Ishikawa (cell line): Measurements from ENCODE around the gene HACD1.

Experiments used
- CREB1 ChIP-seq: IDR thresholded peaks from 2 replicates; pipeline ENCODE4 v1.6.1; 2012; ENCODE audit warnings: low read depth
- REST ChIP-seq: IDR thresholded peaks from 2 replicates; pipeline ENCODE4 v1.6.1; 2012; ENCODE audit warnings: low read depth, mild to moderate bottlenecking
- USF1 ChIP-seq: IDR thresholded peaks from 2 replicates; pipeline ENCODE4 v1.6.1; 2012
- YY1 ChIP-seq: IDR thresholded peaks from 2 replicates; pipeline ENCODE4 v1.6.1; 2012; ENCODE audit warnings: low read depth

DNA sequence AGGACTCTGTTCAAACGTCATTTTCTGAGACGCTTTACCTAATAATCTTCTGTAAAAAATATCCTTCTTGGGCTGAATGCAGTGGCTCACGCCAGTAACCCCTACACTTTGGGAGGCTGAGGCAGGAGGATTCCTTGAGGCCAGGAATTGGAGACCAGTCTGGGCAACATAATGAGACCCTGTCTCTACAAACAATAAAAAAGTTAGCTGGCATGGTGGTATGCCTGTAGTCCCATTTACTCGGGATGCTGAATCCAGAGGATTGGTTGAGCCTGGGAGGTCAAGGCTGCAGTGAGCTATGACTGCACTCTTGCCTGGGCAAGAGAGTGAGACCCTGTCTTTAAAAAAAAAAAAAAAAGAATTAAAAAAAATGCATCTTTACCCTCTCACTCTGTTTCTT lies 31.9 kb upstream of the HACD1 start:
- TF ChIP-seq YY1 (no peak), REST (no peak), CREB1 (no peak), USF1 (no peak)
